ENCODE data around the gene PEMT.

The PEMT gene

DNA sequence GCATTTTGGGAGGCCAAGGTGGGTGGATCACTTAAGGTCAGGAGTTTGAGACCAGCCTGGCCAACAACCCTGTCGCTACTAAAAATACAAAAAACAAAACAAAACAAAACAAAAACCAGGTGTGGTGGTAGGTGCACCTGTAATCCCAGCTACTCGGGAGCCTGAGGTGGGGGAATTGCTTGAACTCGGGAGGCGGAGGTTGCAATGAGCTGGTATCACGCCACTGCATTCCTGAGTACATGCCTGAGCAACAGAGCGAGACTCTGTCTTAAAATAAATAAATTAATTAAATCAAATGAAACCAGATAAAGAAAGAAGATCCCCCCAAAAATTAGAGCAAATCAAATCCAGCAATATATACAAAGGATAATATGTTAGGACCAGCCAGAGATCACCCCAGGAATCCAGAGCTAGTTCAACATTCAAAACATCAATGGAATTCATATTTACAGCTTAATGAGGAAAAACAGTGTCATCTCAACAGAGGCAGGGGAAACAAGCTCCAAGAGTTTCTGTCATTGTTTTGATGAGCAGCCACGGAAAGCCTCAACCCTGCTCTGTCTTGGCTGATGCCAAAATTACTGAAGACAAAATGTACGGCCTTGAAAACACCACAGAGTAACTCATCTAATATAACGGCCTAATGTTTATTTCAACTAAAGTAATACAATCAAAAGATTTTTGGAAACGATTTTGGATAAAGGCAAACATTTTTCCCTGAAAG is 3.7 kb downstream of the PEMT start:
- H3K4me2 ChIP-seq (ENCODE audit: low read length) = no peak overlapping the region
- H3K4ac ChIP-seq (ENCODE audit: low read depth, low read length) = no peak overlapping the region
- H2BK12ac ChIP-seq (ENCODE audit: low read length) = no peak overlapping the region
- no peak overlapping the region for H2BK5ac ChIP-seq (ENCODE audit: low read depth, low read length, poor library complexity)
- no CpG with 5 or more reads among the region's 10 CpGs for WGBS (ENCODE audit: extremely low coverage, insufficient coverage, insufficient read length)
- peaks cover 10% of the 10 kb centered on the region for H3K79me2 ChIP-seq (ENCODE audit: control insufficient read depth, insufficient read depth, low read length, poor library complexity)
- H3K9ac ChIP-seq (ENCODE audit: low read length) = no peak overlapping the region
- no peak overlapping the region for H4K8ac ChIP-seq (ENCODE audit: low read depth, low read length)
- no peaks in the 10 kb centered on the region for H3K36me3 ChIP-seq (ENCODE audit: control insufficient read depth in 1 of 2, insufficient read depth in 2 of 2, low read length in 2 of 2)
- H3K14ac ChIP-seq (ENCODE audit: low read length) = no peak overlapping the region
- no peak overlapping the region for H3K27ac ChIP-seq (ENCODE audit: low read depth, low read length)
- H3K4me1 ChIP-seq (ENCODE audit: control insufficient read depth in 1 of 2, insufficient read depth in 2 of 2, low read length in 2 of 2) = peaks cover 2 to 13% of the 10 kb centered on the region in 2 experiments
- peak in 1 of 2 donors; percentile 29 for DNase-seq
- H3K9me3 ChIP-seq (ENCODE audit: insufficient read depth, low read depth, low read length) = no peaks in the 10 kb centered on the region
- H3K23ac ChIP-seq (ENCODE audit: low read length) = no peak overlapping the region
- H4K91ac ChIP-seq (ENCODE audit: low read depth, low read length) = no peak overlapping the region
- H3K18ac ChIP-seq (ENCODE audit: low read length) = no peak overlapping the region
- H3K79me1 ChIP-seq (ENCODE audit: low read length) = peaks cover 9% of the 10 kb centered on the region
- no peak overlapping the region for H3K4me3 ChIP-seq (ENCODE audit: low read depth, low read length)
- H4K12ac ChIP-seq (ENCODE audit: low read depth, low read length) = no peak overlapping the region
- H3K27me3 ChIP-seq (ENCODE audit: insufficient read depth, low read length) = no peaks in the 10 kb centered on the region
- no peak overlapping the region for H2BK120ac ChIP-seq (ENCODE audit: insufficient read depth, low read length, poor library complexity)
- H2AK5ac ChIP-seq (ENCODE audit: low read length) = no peak overlapping the region
- no peak overlapping the region for H2AFZ ChIP-seq (ENCODE audit: insufficient read depth, low read length, poor library complexity)

DNA sequence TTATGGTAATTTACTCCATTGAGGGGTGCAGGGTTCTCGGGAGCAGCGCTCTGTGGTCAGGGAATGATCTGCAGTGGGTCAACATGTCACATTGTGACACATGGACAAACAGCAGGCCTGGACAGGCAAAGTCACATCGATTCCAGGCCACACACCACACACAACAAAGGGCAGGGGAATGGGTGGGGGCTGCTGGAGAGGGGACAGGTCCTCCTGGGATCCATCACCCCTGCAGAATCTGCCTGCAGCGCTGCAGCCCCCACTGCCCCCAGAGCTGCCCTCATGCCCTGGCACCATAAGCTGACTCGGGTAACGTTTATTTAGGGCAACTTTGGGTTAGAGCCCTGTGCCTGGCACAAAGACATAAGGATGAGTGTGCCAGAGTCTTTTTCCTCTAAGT is 9.1 kb downstream of the PEMT start:
- Histone ChIP-seq H2AFZ (ENCODE audit: insufficient read depth, low read length, poor library complexity) (no peak overlapping the region), H3K79me2 (ENCODE audit: control insufficient read depth, insufficient read depth, low read length, poor library complexity) (peaks cover 1% of the 10 kb centered on the region), H3K9me3 (ENCODE audit: insufficient read depth, low read depth, low read length) (no peaks in the 10 kb centered on the region), H3K4me3 (ENCODE audit: low read depth, low read length) (no peak overlapping the region), H3K79me1 (ENCODE audit: low read length) (peaks cover 11% of the 10 kb centered on the region), H2BK12ac (ENCODE audit: low read length) (no peak overlapping the region), H3K4ac (ENCODE audit: low read depth, low read length) (no peak overlapping the region), H3K4me2 (ENCODE audit: low read length) (no peak overlapping the region), H3K18ac (ENCODE audit: low read length) (no peak overlapping the region), H4K91ac (ENCODE audit: low read depth, low read length) (no peak overlapping the region), H3K27me3 (ENCODE audit: insufficient read depth, low read length) (no peaks in the 10 kb centered on the region), H3K27ac (ENCODE audit: low read depth, low read length) (no peak overlapping the region), H2BK5ac (ENCODE audit: low read depth, low read length, poor library complexity) (no peak overlapping the region), H3K4me1 (ENCODE audit: control insufficient read depth in 1 of 2, insufficient read depth in 2 of 2, low read length in 2 of 2) (peaks cover 23 to 29% of the 10 kb centered on the region in 2 experiments), H3K14ac (ENCODE audit: low read length) (no peak overlapping the region), H4K12ac (ENCODE audit: low read depth, low read length) (no peak overlapping the region), H4K8ac (ENCODE audit: low read depth, low read length) (no peak overlapping the region), H3K23ac (ENCODE audit: low read length) (no peak overlapping the region), H3K36me3 (ENCODE audit: control insufficient read depth in 1 of 2, insufficient read depth in 2 of 2, low read length in 2 of 2) (no peaks in the 10 kb centered on the region), H2BK120ac (ENCODE audit: insufficient read depth, low read length, poor library complexity) (no peak overlapping the region), H3K9ac (ENCODE audit: low read length) (no peak overlapping the region), H2AK5ac (ENCODE audit: low read length) (no peak overlapping the region)
- no CpG with 5 or more reads among the region's 6 CpGs for WGBS (ENCODE audit: extremely low coverage, insufficient coverage, insufficient read length)
- DNase-seq = no peak

DNA sequence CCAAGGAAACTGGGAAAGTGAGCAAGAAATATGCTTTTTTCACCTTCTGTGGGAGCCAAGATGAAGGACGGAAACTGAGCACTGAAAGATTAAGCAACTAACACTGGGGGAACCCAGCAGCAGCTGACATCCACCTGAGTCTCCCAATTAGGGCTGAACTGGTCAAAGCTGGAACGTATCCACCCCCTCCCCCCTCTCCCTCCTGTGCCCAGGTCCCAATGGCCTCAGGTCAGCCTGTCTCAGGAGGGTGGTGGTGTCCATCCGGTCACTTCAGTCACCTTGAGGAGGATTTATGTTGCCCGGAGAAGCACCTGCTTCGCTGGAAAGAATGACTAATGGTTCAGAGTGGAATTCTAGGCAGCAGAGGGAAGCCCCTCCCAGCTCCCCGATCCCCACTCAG is 10.0 kb downstream of the PEMT start:
- Histone ChIP-seq H3K4ac (ENCODE audit: low read depth, low read length) (no peak overlapping the region), H2AFZ (ENCODE audit: insufficient read depth, low read length, poor library complexity) (no peak overlapping the region), H3K36me3 (ENCODE audit: control insufficient read depth in 1 of 2, insufficient read depth in 2 of 2, low read length in 2 of 2) (no peaks in the 10 kb centered on the region), H3K4me1 (ENCODE audit: control insufficient read depth in 1 of 2, insufficient read depth in 2 of 2, low read length in 2 of 2) (peaks cover 27 to 36% of the 10 kb centered on the region in 2 experiments), H3K4me3 (ENCODE audit: low read depth, low read length) (no peak overlapping the region), H2BK5ac (ENCODE audit: low read depth, low read length, poor library complexity) (peak overlapping the region; percentile 7), H3K9ac (ENCODE audit: low read length) (peak overlapping the region; percentile 38), H3K27ac (ENCODE audit: low read depth, low read length) (peak overlapping the region; percentile 51), H3K14ac (ENCODE audit: low read length) (no peak overlapping the region), H3K79me1 (ENCODE audit: low read length) (peaks cover 14% of the 10 kb centered on the region), H2AK5ac (ENCODE audit: low read length) (no peak overlapping the region), H3K9me3 (ENCODE audit: insufficient read depth, low read depth, low read length) (no peaks in the 10 kb centered on the region), H3K18ac (ENCODE audit: low read length) (no peak overlapping the region), H4K8ac (ENCODE audit: low read depth, low read length) (no peak overlapping the region), H3K23ac (ENCODE audit: low read length) (no peak overlapping the region), H3K27me3 (ENCODE audit: insufficient read depth, low read length) (no peaks in the 10 kb centered on the region), H3K4me2 (ENCODE audit: low read length) (peak overlapping the region; percentile 7), H4K91ac (ENCODE audit: low read depth, low read length) (peak overlapping the region; percentile 31), H4K12ac (ENCODE audit: low read depth, low read length) (no peak overlapping the region), H2BK120ac (ENCODE audit: insufficient read depth, low read length, poor library complexity) (peak overlapping the region; percentile 14), H3K79me2 (ENCODE audit: control insufficient read depth, insufficient read depth, low read length, poor library complexity) (peaks cover 1% of the 10 kb centered on the region), H2BK12ac (ENCODE audit: low read length) (no peak overlapping the region)
- no peak for DNase-seq
- WGBS (ENCODE audit: extremely low coverage, insufficient coverage, insufficient read length) = no CpG with 5 or more reads among the region's 6 CpGs

DNA sequence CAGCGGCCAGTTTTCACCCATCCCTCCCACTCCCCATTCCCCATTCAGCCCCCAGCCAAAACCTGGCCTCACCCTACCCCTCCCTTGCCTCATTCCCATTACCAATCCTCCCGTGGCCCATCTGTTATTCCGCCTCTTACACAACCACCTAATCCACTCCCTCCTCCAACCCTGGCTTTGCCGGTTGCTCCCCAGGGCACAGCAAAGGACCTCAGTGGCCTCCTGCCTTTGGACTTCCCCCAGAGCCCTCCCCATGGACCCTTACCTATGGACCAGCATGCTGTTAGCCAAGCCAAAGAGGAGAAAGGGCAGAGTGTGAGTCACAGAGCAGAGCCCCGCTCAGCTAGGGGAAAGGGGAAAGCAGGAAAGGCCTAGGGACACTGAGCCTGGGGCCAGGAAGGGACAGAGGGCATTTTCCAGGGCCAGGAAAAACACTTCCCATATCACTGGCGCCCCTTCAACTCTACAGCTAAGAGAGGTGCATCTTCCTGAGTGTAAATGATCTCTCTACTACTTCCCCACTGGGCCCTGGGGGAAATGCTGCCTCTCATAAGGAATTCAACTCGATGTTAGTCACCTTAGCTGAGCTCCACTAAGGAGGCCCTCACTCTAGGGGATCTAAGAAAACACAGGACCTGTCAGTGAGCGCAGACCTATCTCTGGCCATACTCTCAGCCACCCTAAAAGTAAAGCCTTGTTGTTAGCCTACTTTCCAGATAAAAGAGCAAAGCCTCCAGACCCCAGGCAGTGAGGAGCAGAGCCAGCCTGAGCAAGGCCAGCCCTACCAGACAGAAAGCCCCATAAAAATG is 10.6 kb downstream of the PEMT start:
- Histone ChIP-seq H4K12ac (ENCODE audit: low read depth, low read length) (no peak overlapping the region), H3K18ac (ENCODE audit: low read length) (peak overlapping the region; percentile 64), H3K27me3 (ENCODE audit: insufficient read depth, low read length) (no peaks in the 10 kb centered on the region), H3K4ac (ENCODE audit: low read depth, low read length) (peak overlapping the region; percentile 55), H4K8ac (ENCODE audit: low read depth, low read length) (peak overlapping the region; percentile 15), H2AK5ac (ENCODE audit: low read length) (peak overlapping the region; percentile 67), H3K4me2 (ENCODE audit: low read length) (peak overlapping the region; percentile 19), H3K9ac (ENCODE audit: low read length) (no peak overlapping the region), H3K4me3 (ENCODE audit: low read depth, low read length) (no peak overlapping the region), H3K79me1 (ENCODE audit: low read length) (peaks cover 19% of the 10 kb centered on the region), H3K4me1 (ENCODE audit: control insufficient read depth in 1 of 2, insufficient read depth in 2 of 2, low read length in 2 of 2) (peaks cover 33 to 42% of the 10 kb centered on the region in 2 experiments), H2BK120ac (ENCODE audit: insufficient read depth, low read length, poor library complexity) (peak overlapping the region; percentile 32), H3K23ac (ENCODE audit: low read length) (no peak overlapping the region), H3K36me3 (ENCODE audit: control insufficient read depth in 1 of 2, insufficient read depth in 2 of 2, low read length in 2 of 2) (no peaks in the 10 kb centered on the region), H2AFZ (ENCODE audit: insufficient read depth, low read length, poor library complexity) (no peak overlapping the region), H2BK12ac (ENCODE audit: low read length) (peak overlapping the region; percentile 13), H2BK5ac (ENCODE audit: low read depth, low read length, poor library complexity) (peak overlapping the region; percentile 18), H3K79me2 (ENCODE audit: control insufficient read depth, insufficient read depth, low read length, poor library complexity) (peaks cover 1% of the 10 kb centered on the region), H3K9me3 (ENCODE audit: insufficient read depth, low read depth, low read length) (no peaks in the 10 kb centered on the region), H3K27ac (ENCODE audit: low read depth, low read length) (peak overlapping the region; percentile 51), H4K91ac (ENCODE audit: low read depth, low read length) (peak overlapping the region; percentile 80), H3K14ac (ENCODE audit: low read length) (peak overlapping the region; percentile 35)
- peak; percentile 66 to 75 for DNase-seq
- 100% methylated on average over 2 of the region's 8 CpGs for WGBS (ENCODE audit: extremely low coverage, insufficient coverage, insufficient read length)
